DND-41 (cell line): Measurements from ENCODE around the gene GARNL3.

ENCODE experiments used
- ATAC-seq: fragments of 200-7000 bp; cut with Tn5 transposase; 3 replicates; pipeline ENCODE4 v1.9.1; 2021; ENCODE audit warnings: low read depth; ENCODE audit not compliant: insufficient read depth
- DNase-seq: peaks from one replicate; pipeline ENCODE4 v3.0.0-alpha.2; 2020
- H2AFZ ChIP-seq: 2 replicates; pipeline ENCODE4 v1.6.0; 2012; ENCODE audit warnings: low read depth, low read length
- H3K27ac ChIP-seq: 2 replicates; pipeline ENCODE4 v1.5.1; 2012; ENCODE audit warnings: low read length, inconsistent platforms
- H3K27me3 ChIP-seq: fragments of 200-600 bp; sonication (generic); 2 replicates; pipeline ENCODE4 v1.6.0; 2012; ENCODE audit warnings: low read length, mild to moderate bottlenecking, inconsistent platforms; ENCODE audit not compliant: insufficient read depth, poor library complexity
- H3K36me3 ChIP-seq: 2 replicates; pipeline ENCODE4 v1.5.1; 2012; ENCODE audit warnings: low read length, inconsistent platforms; ENCODE audit not compliant: insufficient read depth
- H3K4me1 ChIP-seq: 2 replicates; pipeline ENCODE4 v1.5.1; 2012; ENCODE audit warnings: mild to moderate bottlenecking, low read length; ENCODE audit not compliant: insufficient read depth
- H3K4me2 ChIP-seq: 2 replicates; pipeline ENCODE4 v1.6.0; 2012; ENCODE audit warnings: mild to moderate bottlenecking, moderate library complexity, low read length, inconsistent platforms; ENCODE audit not compliant: insufficient read depth
- H3K4me3 ChIP-seq, 2 experiments: fragments of 200-600 bp in 1 of 2; shearing (Covaris generic) in 1 of 2; 2 replicates each; pipeline ENCODE4 v1.5.1; 2012 to 2016; ENCODE audit warnings: inconsistent platforms in 2 of 2, low read length in 2 of 2, mild to moderate bottlenecking in 2 of 2, low read depth in 1 of 2, moderate library complexity in 1 of 2
- H3K79me2 ChIP-seq: 2 replicates; pipeline ENCODE4 v1.6.0; 2012; ENCODE audit warnings: low read length, inconsistent platforms; ENCODE audit not compliant: insufficient read depth
- H3K9ac ChIP-seq: 2 replicates; pipeline ENCODE4 v1.6.0; 2012; ENCODE audit warnings: low read depth, mild to moderate bottlenecking, inconsistent platforms, low read length, moderate library complexity
- H3K9me3 ChIP-seq: 2 replicates; pipeline ENCODE4 v1.5.1; 2012; ENCODE audit warnings: low read length, moderate library complexity, mild to moderate bottlenecking, inconsistent platforms; ENCODE audit not compliant: insufficient read depth, severe bottlenecking
- H4K20me1 ChIP-seq: 2 replicates; pipeline ENCODE4 v1.6.0; 2012; ENCODE audit warnings: low read length; ENCODE audit not compliant: insufficient read depth
- CTCF ChIP-seq: IDR thresholded peaks from 2 replicates; pipeline ENCODE4 v1.5.1; 2012; ENCODE audit warnings: borderline replicate concordance, low read length, moderate library complexity, mild to moderate bottlenecking; ENCODE audit not compliant: poor library complexity, severe bottlenecking; ENCODE audit errors: extremely low read depth
- EZH2 ChIP-seq: IDR thresholded peaks from 3 replicates; pipeline ENCODE4 v1.6.1; 2012; ENCODE audit warnings: borderline replicate concordance, low read depth, mild to moderate bottlenecking, moderate library complexity, low read length, inconsistent platforms; ENCODE audit not compliant: severe bottlenecking

GARNL3 gene

GRCh38 chr9:127393645-127394044 is 129.1 kb downstream of the GARNL3 start:
- Histone ChIP-seq H3K4me1 (no peaks in the 10 kb centered on the region), H3K9me3 (no peaks in the 10 kb centered on the region), H3K79me2 (no peaks in the 10 kb centered on the region), H3K27me3 (peaks cover 52% of the 10 kb centered on the region), H3K27ac (no peak overlapping the region), H3K9ac (no peak overlapping the region), H2AFZ (no peak overlapping the region), H3K36me3 (no peaks in the 10 kb centered on the region), H4K20me1 (peaks cover 67% of the 10 kb centered on the region), H3K4me2 (no peak overlapping the region), H3K4me3 (no peak overlapping the region)
- DNase-seq (no peak), ATAC-seq (no peak)
- no peak for TF ChIP-seq CTCF
- TF ChIP-seq EZH2 = no peak

- Histone ChIP-seq H3K27me3 (peaks cover 42% of the 10 kb centered on the region), H3K27ac (no peak overlapping the region), H2AFZ (no peak overlapping the region), H4K20me1 (peaks cover 64% of the 10 kb centered on the region), H3K79me2 (no peaks in the 10 kb centered on the region), H3K9ac (no peak overlapping the region), H3K9me3 (no peaks in the 10 kb centered on the region), H3K4me2 (no peak overlapping the region), H3K36me3 (no peaks in the 10 kb centered on the region), H3K4me1 (no peaks in the 10 kb centered on the region), H3K4me3 (no peak overlapping the region)
- TF ChIP-seq CTCF = no peak
- no peak for TF ChIP-seq EZH2
- DNase-seq (no peak), ATAC-seq (no peak)
Observed at GRCh38 chr9:127395497-127396252, 131.1 kb downstream of the GARNL3 start.

- Histone ChIP-seq H4K20me1 (peaks cover 66% of the 10 kb centered on the region), H3K79me2 (no peaks in the 10 kb centered on the region), H3K9me3 (no peaks in the 10 kb centered on the region), H3K4me3 (no peak overlapping the region), H3K4me1 (no peaks in the 10 kb centered on the region), H3K9ac (no peak overlapping the region), H3K4me2 (no peak overlapping the region), H3K27me3 (peaks cover 46% of the 10 kb centered on the region), H3K36me3 (no peaks in the 10 kb centered on the region), H2AFZ (no peak overlapping the region), H3K27ac (no peak overlapping the region)
- TF ChIP-seq CTCF (no peak), EZH2 (no peak)
- DNase-seq = no peak
- ATAC-seq = no peak
Observed at GRCh38 chr9:127396253-127396807, 131.8 kb downstream of the GARNL3 start.
